ENCODE data around the gene PDGFRB. TPM values are rescaled to one million over a fixed set of nuclear protein-coding genes. Genes with fewer than 3 reads are reported as not detected.

The PDGFRB gene
- total and polyA plus RNA-seq, 9 of the 15 experiments (the other 6 are each of a cell fraction or from before 2014, with no cell fraction given), result 0.01 to 1.5 (median 0.09) TPM; not detected in 3

DNA sequence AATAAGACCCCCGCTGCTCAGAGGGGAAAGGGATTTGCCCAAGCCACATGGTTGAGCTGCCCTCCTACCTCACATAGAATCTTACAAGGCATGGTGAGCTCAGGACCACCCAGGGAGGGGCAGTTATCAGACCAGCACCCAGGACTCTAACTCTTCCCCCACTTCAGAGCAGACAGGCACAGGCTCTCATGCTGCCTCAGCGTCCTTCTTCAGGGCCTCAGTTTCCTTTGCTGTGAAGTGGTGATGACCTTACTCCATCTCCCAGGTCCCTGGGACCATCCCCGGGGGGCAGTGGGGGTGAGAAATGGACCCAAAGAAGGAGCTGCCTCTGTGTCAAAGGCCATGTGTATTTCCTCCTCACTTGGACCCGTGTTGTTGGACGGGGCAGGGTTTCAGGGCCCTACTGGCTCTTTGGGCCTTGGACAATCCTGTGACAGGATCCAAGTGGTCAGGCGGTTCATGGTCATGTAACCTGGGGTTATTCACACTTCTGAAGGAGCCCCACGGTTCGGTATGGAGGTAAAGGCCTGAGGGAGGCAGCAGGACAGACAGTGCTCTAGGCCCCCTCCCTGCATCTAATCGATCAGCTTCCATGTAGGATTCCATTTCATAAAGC lies 37.6 kb downstream of the PDGFRB start:
- Histone ChIP-seq H3K9me1 (ENCODE audit: control insufficient read depth, insufficient read depth, low read length) (no peaks in the 10 kb centered on the region), H3K9me3 (replicated peaks; ENCODE audit: control insufficient read depth, insufficient read depth, low read depth, low read length) (no peaks in the 10 kb centered on the region), H3K79me2 (ENCODE audit: control insufficient read depth, insufficient read depth, low read length) (no peaks in the 10 kb centered on the region), H3K4me1 (replicated peaks in 1 of 2; ENCODE audit: control insufficient read depth in 2 of 2, insufficient read depth in 2 of 2, low read length in 2 of 2) (peaks cover 26 to 41% of the 10 kb centered on the region in 2 experiments; a peak in 4 of 5 replicates), H4K20me1 (replicated peaks; ENCODE audit: control insufficient read depth, insufficient read depth, low read length) (no peaks in the 10 kb centered on the region), H3K9ac (ENCODE audit: insufficient read depth in 1 of 2, low read depth in 2 of 2, low read length in 2 of 2) (no peak overlapping the region), H2AFZ (ENCODE audit: low read depth, low read length) (no peak overlapping the region), H3K36me3 (ENCODE audit: control insufficient read depth, insufficient read depth, low read length) (no peaks in the 10 kb centered on the region), H3K4me2 (ENCODE audit: insufficient read depth, low read length) (no peak overlapping the region), H3K4me3 (no peak overlapping the region), H3K27me3 (ENCODE audit: control insufficient read depth in 2 of 2, insufficient read depth in 2 of 2, low read length in 2 of 2) (no peaks in the 10 kb centered on the region), H3K27ac (ENCODE audit: extremely low read depth, low read depth, low read length) (no peak overlapping the region)
- DNase-seq (ENCODE audit: extremely low read depth in 1 of 4, low spot score in 3 of 4), result no peak
- TF ChIP-seq YY1 (IDR thresholded peaks at IDR 0.05; ENCODE audit: borderline replicate concordance in 1 of 3, control insufficient read depth in 1 of 3, extremely low read depth in 1 of 3, insufficient read depth in 3 of 3, insufficient read length in 1 of 3, insufficient replicate concordance in 2 of 3, low read depth in 1 of 3, low read length in 2 of 3) (no peak), TCF7 (IDR thresholded peaks at IDR 0.05; ENCODE audit: borderline replicate concordance) (no peak), CHD1 (IDR thresholded peaks at IDR 0.05; ENCODE audit: low read length) (no peak)
- in situ Hi-C loops (cut with MboI), result no loop called here
- ATAC-seq, result no peak
- intact Hi-C loops (cut with micrococcal nuclease), result loop anchor here (10.0 kb wide), 1 partner anchor 93 kb away; no protein-coding TSS in a partner anchor
- no TSS peak for BruUV-seq (replicated peaks)
- ChIA-PET POLR2A (interaction anchor here (1.0 to 1.2 kb wide), 2 partner anchors 11 to 43 kb away, joined by 3 to 5 read pairs; no protein-coding TSS in a partner anchor), CTCF (ENCODE audit: low intra/inter-chr PET ratio) (no interaction called here)
- FAIRE-seq, result no peak
- WGBS (ENCODE audit: insufficient coverage, low coverage, missing lambda C conversion rate), result 52% methylated on average over 9 of the region's 9 CpGs
